GM23338 (cell line): ENCODE results near the gene MINDY3. TPM values are rescaled to one million over a fixed set of nuclear protein-coding genes. Genes with fewer than 3 reads are reported as not detected.
"Not testable (repeated sequence)": the region's sequence is repeated elsewhere in the genome, so short reads cannot be mapped to it uniquely, and the experiment has no call there.

ENCODE experiments used
- ATAC-seq: fragments of 200-7000 bp; cut with Tn5 transposase; 3 replicates; pipeline ENCODE4 v1.9.1; 2020
- DNase-seq: peaks from one replicate; pipeline ENCODE4 v3.0.0-alpha.2; 2015; ENCODE audit warnings: low spot score
- H2AFZ ChIP-seq: fragments of 200-600 bp; sonication (generic); 2 replicates; pipeline ENCODE4 v1.8.0; 2016; ENCODE audit warnings: antibody characterized with exemption, mild to moderate bottlenecking, moderate library complexity
- H3F3A ChIP-seq: fragments of 200-600 bp; sonication (generic); replicated peaks from 2 replicates; pipeline ENCODE4 v1.8.0; 2017; ENCODE audit warnings: antibody characterized with exemption, mixed run types, low read depth
- H3K27ac ChIP-seq: fragments of 200-600 bp; sonication (generic); 2 replicates; pipeline ENCODE4 v1.6.1; 2016; ENCODE audit warnings: low read depth
- H3K27me3 ChIP-seq: fragments of 200-600 bp; sonication (generic); 2 replicates; pipeline ENCODE4 v1.8.0; 2016; ENCODE audit warnings: mild to moderate bottlenecking, mixed run types, moderate library complexity; ENCODE audit not compliant: insufficient read depth
- H3K36me3 ChIP-seq: fragments of 200-600 bp; sonication (generic); 2 replicates; pipeline ENCODE4 v1.8.0; 2016; ENCODE audit warnings: mild to moderate bottlenecking; ENCODE audit not compliant: insufficient read depth
- H3K4me1 ChIP-seq: fragments of 200-600 bp; sonication (generic); 2 replicates; pipeline ENCODE4 v1.8.0; 2016; ENCODE audit warnings: mild to moderate bottlenecking, moderate library complexity; ENCODE audit not compliant: insufficient read depth
- H3K4me2 ChIP-seq: fragments of 200-600 bp; sonication (generic); 2 replicates; pipeline ENCODE4 v1.7.1; 2017; ENCODE audit warnings: mixed run types
- H3K4me3 ChIP-seq: fragments of 200-600 bp; sonication (generic); 2 replicates; pipeline ENCODE4 v1.6.1; 2016; ENCODE audit warnings: mixed run types
- H3K79me2 ChIP-seq: fragments of 200-600 bp; sonication (generic); replicated peaks from 2 replicates; pipeline ENCODE4 v1.8.0; 2017; ENCODE audit warnings: mild to moderate bottlenecking; ENCODE audit not compliant: insufficient read depth
- H3K9me2 ChIP-seq: fragments of 200-600 bp; sonication (generic); 2 replicates; pipeline ENCODE4 v1.8.0; 2017; ENCODE audit not compliant: insufficient read depth
- H4K20me1 ChIP-seq: fragments of 200-600 bp; sonication (generic); replicated peaks from 2 replicates; pipeline ENCODE4 v1.8.0; 2017; ENCODE audit warnings: mild to moderate bottlenecking; ENCODE audit not compliant: insufficient read depth
- H3K27ac Mint-ChIP-seq: 2 replicates; pipeline ENCODE4 v1.8.0; 2020; ENCODE audit warnings: inconsistent platforms, mild to moderate bottlenecking, moderate library complexity, mixed read lengths
- H3K27me3 Mint-ChIP-seq: 3 replicates; pipeline ENCODE4 v1.8.0; 2022; ENCODE audit warnings: low read depth, mild to moderate bottlenecking, moderate library complexity, mixed read lengths, inconsistent platforms; ENCODE audit not compliant: insufficient read depth, poor library complexity
- H3K36me3 Mint-ChIP-seq: 3 replicates; pipeline ENCODE4 v1.8.0; 2021; ENCODE audit warnings: low read depth, mild to moderate bottlenecking, inconsistent platforms, moderate library complexity, mixed read lengths
- H3K4me1 Mint-ChIP-seq: 3 replicates; pipeline ENCODE4 v1.8.0; 2020; ENCODE audit warnings: mild to moderate bottlenecking, inconsistent platforms, mixed read lengths
- H3K4me3 Mint-ChIP-seq: 3 replicates; pipeline ENCODE4 v1.8.0; 2021; ENCODE audit warnings: moderate library complexity, mild to moderate bottlenecking, inconsistent platforms, mixed read lengths
- H3K9me3 Mint-ChIP-seq: 3 replicates; pipeline ENCODE4 v1.8.0; 2020; ENCODE audit warnings: moderate library complexity, mild to moderate bottlenecking, inconsistent platforms, mixed read lengths
- EZH2 ChIP-seq: fragments of 200-600 bp; sonication (generic); IDR thresholded peaks from one replicate; pipeline ENCODE4 v1.8.0; 2017; ENCODE audit warnings: antibody characterized with exemption, mild to moderate bottlenecking, low read depth; ENCODE audit not compliant: unreplicated experiment
- EZH2phosphoT487 ChIP-seq: fragments of 200-600 bp; sonication (generic); IDR thresholded peaks from one replicate; pipeline ENCODE4 v1.8.1; 2018; ENCODE audit warnings: antibody characterized with exemption; ENCODE audit not compliant: unreplicated experiment
- JUNB ChIP-seq: IDR thresholded peaks from one replicate; pipeline ENCODE4 v1.6.1; 2016; ENCODE audit warnings: antibody characterized with exemption; ENCODE audit not compliant: unreplicated experiment
- NANOG ChIP-seq: IDR thresholded peaks from 2 replicates; pipeline ENCODE4 v1.6.1; 2016; ENCODE audit warnings: antibody characterized with exemption, borderline replicate concordance
- POLR2AphosphoS5 ChIP-seq: IDR thresholded peaks from 2 replicates; pipeline ENCODE4 v1.6.1; 2016; ENCODE audit warnings: antibody characterized with exemption, low read depth
- STAT1 ChIP-seq: IDR thresholded peaks from one replicate; pipeline ENCODE4 v1.6.1; 2016; ENCODE audit warnings: antibody characterized with exemption; ENCODE audit not compliant: unreplicated experiment
- ZNF114 ChIP-seq: fragments of 250-450 bp; sonication (Bioruptor Pico); IDR thresholded peaks from 2 replicates; pipeline ENCODE4 v1.5.0; 2020; ENCODE audit warnings: mild to moderate bottlenecking, moderate library complexity
- ZNF331 ChIP-seq: fragments of 250-450 bp; sonication (Bioruptor Pico); IDR thresholded peaks from 2 replicates; pipeline ENCODE4 v1.5.0; 2020; ENCODE audit warnings: low read depth, mild to moderate bottlenecking, moderate library complexity
- polyA plus RNA-seq: library from polyadenylated mRNA; unstranded; fragments of >200 nt; fragmentation: Nextera tagmentation; extraction: Ambion mirVana; gene quantifications from 2 replicates; pipeline ENCODE4 v1.2.1, GENCODE V29; 2016
- total RNA-seq: library from RNA; depleted of rRNA; stranded (reverse); fragments of >200 nt; shearing (Covaris generic); gene quantifications from 2 replicates; pipeline ENCODE4 v1.2.3, GENCODE V29; 2014
- TF ChIP-seq, protein P1 (sequence below): IDR thresholded peaks from 2 replicates; pipeline ENCODE4 v1.6.1; 2016; ENCODE audit warnings: antibody characterized with exemption
- TF ChIP-seq, protein P2 (sequence below), 2 experiments: fragments of 200-600 bp in 1 of 2; sonication (generic) in 1 of 2; conservative IDR thresholded peaks; 2 replicates each; pipeline versions ENCODE4 v1.5.1 to v1.6.1; 2016 to 2017; ENCODE audit warnings: antibody characterized with exemption in 2 of 2, low read depth in 2 of 2, mild to moderate bottlenecking in 2 of 2, moderate library complexity in 1 of 2
- TF ChIP-seq, protein P3 (sequence below): IDR thresholded peaks from one replicate; pipeline ENCODE4 v1.6.1; 2018; ENCODE audit warnings: antibody characterized with exemption; ENCODE audit not compliant: unreplicated experiment

MINDY3 gene
- total and polyA plus RNA-seq, 2 experiments from 2014 or later, result 10.2 to 13.6 TPM

DNA sequence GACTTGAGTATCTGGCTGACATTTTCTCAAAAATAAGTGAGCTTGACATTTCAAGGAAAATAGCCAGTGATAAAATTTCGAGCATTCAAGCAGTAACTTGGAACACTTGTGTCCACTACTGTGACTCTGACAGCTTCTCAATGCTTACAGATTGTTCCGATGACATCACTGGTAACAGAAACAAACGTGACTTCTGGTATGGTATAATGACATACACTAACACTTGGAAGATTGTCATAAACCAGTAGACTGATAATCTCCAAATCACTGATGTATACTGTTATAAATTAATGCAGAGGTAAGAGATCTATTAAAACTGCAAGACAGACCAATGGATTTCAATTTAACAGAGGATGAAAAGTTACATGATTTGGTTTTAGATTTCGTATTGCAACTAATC lies 6.5 kb downstream of the MINDY3 start:
- H3K36me3 Mint-ChIP-seq, result peaks cover 24% of the 10 kb centered on the region
- DNase-seq, result no peak
- Histone ChIP-seq H3K4me2 (no peak overlapping the region), H3K4me3 (no peak overlapping the region), H3K36me3 (peaks cover 6% of the 10 kb centered on the region; the same call in 1 of the 2 replicates), H3F3A (no peaks in the 10 kb centered on the region), H3K4me1 (no peaks in the 10 kb centered on the region), H3K9me2 (no peaks in the 10 kb centered on the region; the same call in 1 of the 2 replicates), H4K20me1 (0 out of 2 replicates have a peak, but pooled peaks cover 6% of the 10 kb centered on the region), H2AFZ (no peak overlapping the region), H3K27me3 (no peaks in the 10 kb centered on the region), H3K27ac (no peak overlapping the region), H3K79me2 (peaks cover 48% of the 10 kb centered on the region)
- no peaks in the 10 kb centered on the region for H3K27me3 Mint-ChIP-seq
- H3K9me3 Mint-ChIP-seq, result peaks cover 28% of the 10 kb centered on the region
- H3K27ac Mint-ChIP-seq, result no peak overlapping the region
- peaks cover 2% of the 10 kb centered on the region; the same call in 2 of the 3 replicates for H3K4me1 Mint-ChIP-seq
- no peak for TF ChIP-seq JUNB
- TF ChIP-seq POLR2AphosphoS5, result no peak
- TF ChIP-seq STAT1, result no peak
- TF ChIP-seq EZH2, result no peak
- TF ChIP-seq ZNF114 (CRISPR knock-in tag), result no peak
- no peak for TF ChIP-seq NANOG
- no peak for ATAC-seq
- no peak overlapping the region for H3K4me3 Mint-ChIP-seq

DNA sequence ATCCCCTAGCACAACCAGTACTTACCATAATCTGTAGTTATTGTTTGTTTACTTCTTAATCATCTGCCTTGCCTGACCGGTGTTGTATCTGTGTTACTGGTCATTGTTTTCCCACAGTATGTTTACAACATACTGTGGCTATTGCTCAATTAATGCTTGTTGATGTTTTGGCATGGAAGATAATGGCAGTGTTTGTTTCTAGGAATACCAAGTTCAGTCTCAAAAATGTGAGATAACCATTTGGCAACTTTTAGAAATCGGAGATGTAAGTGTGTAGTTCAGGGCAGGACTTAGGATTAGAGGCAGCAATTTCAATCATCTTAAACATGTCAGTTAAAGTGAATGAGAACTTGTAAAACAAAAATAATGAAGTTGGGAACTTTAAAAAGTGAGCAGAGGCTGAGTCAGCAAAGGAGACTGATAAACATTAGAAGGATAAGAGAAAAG lies 8.2 kb downstream of the MINDY3 start:
- H3K27ac ChIP-seq, result no peak overlapping the region
- peaks cover 33% of the 10 kb centered on the region for H3K79me2 ChIP-seq
- no peak overlapping the region for H2AFZ ChIP-seq
- no peaks in the 10 kb centered on the region for H3K27me3 ChIP-seq
- Mint-ChIP-seq H3K27ac (no peak overlapping the region), H3K36me3 (peaks cover 27% of the 10 kb centered on the region), H3K4me3 (no peak overlapping the region), H3K4me1 (no peaks in the 10 kb centered on the region), H3K27me3 (no peaks in the 10 kb centered on the region), H3K9me3 (peaks cover 28% of the 10 kb centered on the region)
- no peaks in the 10 kb centered on the region; the same call in 1 of the 2 replicates for H3K9me2 ChIP-seq
- H3K4me3 ChIP-seq, result no peak overlapping the region
- no peak overlapping the region for H3K4me2 ChIP-seq
- ATAC-seq (no peak), DNase-seq (no peak)
- 0 out of 2 replicates have a peak, but pooled peaks cover 4% of the 10 kb centered on the region for H4K20me1 ChIP-seq
- TF ChIP-seq POLR2AphosphoS5 (no peak), ZNF331 (no peak), NANOG (no peak), EZH2phosphoT487 (no peak), EZH2 (no peak)
- TF ChIP-seq, protein P1, sequence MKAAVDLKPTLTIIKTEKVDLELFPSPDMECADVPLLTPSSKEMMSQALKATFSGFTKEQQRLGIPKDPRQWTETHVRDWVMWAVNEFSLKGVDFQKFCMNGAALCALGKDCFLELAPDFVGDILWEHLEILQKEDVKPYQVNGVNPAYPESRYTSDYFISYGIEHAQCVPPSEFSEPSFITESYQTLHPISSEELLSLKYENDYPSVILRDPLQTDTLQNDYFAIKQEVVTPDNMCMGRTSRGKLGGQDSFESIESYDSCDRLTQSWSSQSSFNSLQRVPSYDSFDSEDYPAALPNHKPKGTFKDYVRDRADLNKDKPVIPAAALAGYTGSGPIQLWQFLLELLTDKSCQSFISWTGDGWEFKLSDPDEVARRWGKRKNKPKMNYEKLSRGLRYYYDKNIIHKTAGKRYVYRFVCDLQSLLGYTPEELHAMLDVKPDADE, result no peak
- TF ChIP-seq, protein P2, sequence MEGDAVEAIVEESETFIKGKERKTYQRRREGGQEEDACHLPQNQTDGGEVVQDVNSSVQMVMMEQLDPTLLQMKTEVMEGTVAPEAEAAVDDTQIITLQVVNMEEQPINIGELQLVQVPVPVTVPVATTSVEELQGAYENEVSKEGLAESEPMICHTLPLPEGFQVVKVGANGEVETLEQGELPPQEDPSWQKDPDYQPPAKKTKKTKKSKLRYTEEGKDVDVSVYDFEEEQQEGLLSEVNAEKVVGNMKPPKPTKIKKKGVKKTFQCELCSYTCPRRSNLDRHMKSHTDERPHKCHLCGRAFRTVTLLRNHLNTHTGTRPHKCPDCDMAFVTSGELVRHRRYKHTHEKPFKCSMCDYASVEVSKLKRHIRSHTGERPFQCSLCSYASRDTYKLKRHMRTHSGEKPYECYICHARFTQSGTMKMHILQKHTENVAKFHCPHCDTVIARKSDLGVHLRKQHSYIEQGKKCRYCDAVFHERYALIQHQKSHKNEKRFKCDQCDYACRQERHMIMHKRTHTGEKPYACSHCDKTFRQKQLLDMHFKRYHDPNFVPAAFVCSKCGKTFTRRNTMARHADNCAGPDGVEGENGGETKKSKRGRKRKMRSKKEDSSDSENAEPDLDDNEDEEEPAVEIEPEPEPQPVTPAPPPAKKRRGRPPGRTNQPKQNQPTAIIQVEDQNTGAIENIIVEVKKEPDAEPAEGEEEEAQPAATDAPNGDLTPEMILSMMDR (conservative IDR thresholded peaks at IDR 0.05; ENCODE audit: low read depth in 2 of 2), result no peak
- TF ChIP-seq, protein P3, sequence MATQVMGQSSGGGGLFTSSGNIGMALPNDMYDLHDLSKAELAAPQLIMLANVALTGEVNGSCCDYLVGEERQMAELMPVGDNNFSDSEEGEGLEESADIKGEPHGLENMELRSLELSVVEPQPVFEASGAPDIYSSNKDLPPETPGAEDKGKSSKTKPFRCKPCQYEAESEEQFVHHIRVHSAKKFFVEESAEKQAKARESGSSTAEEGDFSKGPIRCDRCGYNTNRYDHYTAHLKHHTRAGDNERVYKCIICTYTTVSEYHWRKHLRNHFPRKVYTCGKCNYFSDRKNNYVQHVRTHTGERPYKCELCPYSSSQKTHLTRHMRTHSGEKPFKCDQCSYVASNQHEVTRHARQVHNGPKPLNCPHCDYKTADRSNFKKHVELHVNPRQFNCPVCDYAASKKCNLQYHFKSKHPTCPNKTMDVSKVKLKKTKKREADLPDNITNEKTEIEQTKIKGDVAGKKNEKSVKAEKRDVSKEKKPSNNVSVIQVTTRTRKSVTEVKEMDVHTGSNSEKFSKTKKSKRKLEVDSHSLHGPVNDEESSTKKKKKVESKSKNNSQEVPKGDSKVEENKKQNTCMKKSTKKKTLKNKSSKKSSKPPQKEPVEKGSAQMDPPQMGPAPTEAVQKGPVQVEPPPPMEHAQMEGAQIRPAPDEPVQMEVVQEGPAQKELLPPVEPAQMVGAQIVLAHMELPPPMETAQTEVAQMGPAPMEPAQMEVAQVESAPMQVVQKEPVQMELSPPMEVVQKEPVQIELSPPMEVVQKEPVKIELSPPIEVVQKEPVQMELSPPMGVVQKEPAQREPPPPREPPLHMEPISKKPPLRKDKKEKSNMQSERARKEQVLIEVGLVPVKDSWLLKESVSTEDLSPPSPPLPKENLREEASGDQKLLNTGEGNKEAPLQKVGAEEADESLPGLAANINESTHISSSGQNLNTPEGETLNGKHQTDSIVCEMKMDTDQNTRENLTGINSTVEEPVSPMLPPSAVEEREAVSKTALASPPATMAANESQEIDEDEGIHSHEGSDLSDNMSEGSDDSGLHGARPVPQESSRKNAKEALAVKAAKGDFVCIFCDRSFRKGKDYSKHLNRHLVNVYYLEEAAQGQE, result no peak
- no peaks in the 10 kb centered on the region for H3F3A ChIP-seq
- H3K36me3 ChIP-seq, result peaks cover 6% of the 10 kb centered on the region; the same call in 1 of the 2 replicates
- H3K4me1 ChIP-seq, result no peaks in the 10 kb centered on the region

- H3K27me3 ChIP-seq, H3K27ac Mint-ChIP-seq, H3K4me3 Mint-ChIP-seq, H2AFZ ChIP-seq, H3F3A ChIP-seq, H3K27me3 Mint-ChIP-seq, ATAC-seq, H4K20me1 ChIP-seq, H3K9me2 ChIP-seq, H3K27ac ChIP-seq, H3K36me3 ChIP-seq, H3K4me1 ChIP-seq, H3K4me2 ChIP-seq, H3K4me1 Mint-ChIP-seq, H3K4me3 ChIP-seq: not testable (repeated sequence)
- peaks cover 32% of the 10 kb centered on the region for H3K79me2 ChIP-seq
- Mint-ChIP-seq H3K36me3 (peaks cover 27% of the 10 kb centered on the region), H3K9me3 (peaks cover 28% of the 10 kb centered on the region)
- peak; percentile 10 for DNase-seq
Observed at GRCh38 chr10:15850337-15850978, 9.8 kb downstream of the MINDY3 start.
